ENCODE data around the gene APOM.

DNA sequence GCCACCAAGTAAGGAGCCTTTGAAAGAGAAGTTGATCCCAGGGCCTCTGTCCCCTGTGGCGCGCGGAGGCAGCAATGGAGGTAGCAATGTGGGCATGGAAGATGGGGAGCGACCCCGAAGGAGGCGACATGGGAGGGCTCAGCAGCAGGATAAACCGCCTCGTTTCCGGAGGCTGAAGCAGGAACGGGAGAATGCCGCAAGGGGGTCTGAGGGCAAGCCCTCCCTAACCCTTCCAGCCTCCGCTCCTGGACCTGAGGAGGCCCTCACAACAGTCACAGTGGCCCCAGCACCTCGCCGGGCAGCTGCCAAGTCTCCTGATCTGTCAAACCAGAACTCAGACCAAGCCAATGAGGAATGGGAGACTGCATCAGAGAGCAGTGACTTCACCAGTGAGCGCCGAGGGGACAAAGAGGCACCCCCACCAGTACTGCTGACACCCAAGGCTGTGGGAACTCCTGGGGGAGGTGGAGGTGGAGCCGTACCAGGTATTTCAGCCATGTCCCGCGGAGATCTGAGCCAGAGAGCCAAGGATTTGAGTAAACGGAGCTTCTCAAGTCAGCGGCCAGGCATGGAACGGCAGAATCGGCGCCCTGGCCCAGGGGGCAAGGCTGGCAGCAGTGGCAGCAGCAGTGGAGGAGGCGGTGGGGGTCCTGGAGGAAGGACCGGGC, 23.3 kb upstream of the APOM start:
- TF ChIP-seq, protein P1, sequence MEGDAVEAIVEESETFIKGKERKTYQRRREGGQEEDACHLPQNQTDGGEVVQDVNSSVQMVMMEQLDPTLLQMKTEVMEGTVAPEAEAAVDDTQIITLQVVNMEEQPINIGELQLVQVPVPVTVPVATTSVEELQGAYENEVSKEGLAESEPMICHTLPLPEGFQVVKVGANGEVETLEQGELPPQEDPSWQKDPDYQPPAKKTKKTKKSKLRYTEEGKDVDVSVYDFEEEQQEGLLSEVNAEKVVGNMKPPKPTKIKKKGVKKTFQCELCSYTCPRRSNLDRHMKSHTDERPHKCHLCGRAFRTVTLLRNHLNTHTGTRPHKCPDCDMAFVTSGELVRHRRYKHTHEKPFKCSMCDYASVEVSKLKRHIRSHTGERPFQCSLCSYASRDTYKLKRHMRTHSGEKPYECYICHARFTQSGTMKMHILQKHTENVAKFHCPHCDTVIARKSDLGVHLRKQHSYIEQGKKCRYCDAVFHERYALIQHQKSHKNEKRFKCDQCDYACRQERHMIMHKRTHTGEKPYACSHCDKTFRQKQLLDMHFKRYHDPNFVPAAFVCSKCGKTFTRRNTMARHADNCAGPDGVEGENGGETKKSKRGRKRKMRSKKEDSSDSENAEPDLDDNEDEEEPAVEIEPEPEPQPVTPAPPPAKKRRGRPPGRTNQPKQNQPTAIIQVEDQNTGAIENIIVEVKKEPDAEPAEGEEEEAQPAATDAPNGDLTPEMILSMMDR (IDR thresholded peaks at IDR 0.05) = no peak
- no peak for TF ChIP-seq POLR2A (IDR thresholded peaks at IDR 0.05)

Data from esophagus squamous epithelium (tissue), 4 donors.